Measurements from ENCODE around the gene PPP1R13L. TPM values are rescaled to one million over a fixed set of nuclear protein-coding genes. Genes with fewer than 3 reads are reported as not detected.

The PPP1R13L gene
- total RNA-seq, 1 donor from 2014 or later: 56.7 TPM

DNA sequence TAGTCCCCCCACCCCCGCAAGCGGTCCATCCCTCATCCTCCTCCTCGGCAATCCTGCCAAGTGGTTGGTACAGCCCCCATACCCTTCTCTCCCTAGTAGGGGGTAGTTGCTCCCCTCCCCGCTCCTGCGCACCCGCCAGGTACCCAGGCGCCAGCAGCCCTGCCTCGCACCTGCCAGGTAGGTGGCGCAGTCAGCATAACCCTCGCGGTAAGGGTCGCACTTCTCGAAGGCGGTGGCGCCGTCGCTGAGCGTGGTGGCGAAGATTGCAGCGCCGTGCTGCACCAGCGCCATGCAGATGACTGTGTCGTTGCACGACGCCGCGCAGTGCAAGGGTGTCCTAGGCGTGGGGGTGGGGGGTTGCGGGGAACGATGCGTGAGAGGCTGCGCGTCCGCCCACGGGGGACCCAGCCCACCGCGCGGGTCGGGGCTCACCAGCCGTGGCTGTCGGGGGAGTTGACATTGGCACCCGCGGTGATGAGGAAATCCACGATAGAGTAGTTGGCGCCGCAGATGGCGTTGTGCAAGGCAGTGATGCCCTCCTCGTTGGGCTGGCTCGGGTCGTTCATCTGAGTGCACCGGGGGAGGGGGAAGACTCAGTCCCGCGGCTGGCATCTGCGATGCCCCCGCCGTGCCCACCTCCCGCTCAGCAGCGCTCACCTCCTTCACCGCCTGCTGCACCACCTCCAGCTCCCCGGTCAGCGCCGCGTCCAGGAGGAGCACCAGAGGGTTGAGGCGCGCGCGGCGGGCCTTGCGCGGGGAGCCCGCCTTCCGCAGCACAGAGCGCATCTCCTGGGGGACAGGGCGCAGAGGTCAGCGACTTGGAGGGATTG, 19.3 kb downstream of the PPP1R13L start:
- Histone ChIP-seq H3K27me3 (ENCODE audit: insufficient read depth, low read length) (peaks cover 10% of the 10 kb centered on the region), H3K4me2 (ENCODE audit: low read length) (peak overlapping the region; percentile 72), H3K79me2 (ENCODE audit: insufficient read depth, low read length) (no peaks in the 10 kb centered on the region), H3K4me1 (ENCODE audit: insufficient read depth, low read length) (peaks cover 11% of the 10 kb centered on the region), H4K20me1 (ENCODE audit: insufficient read depth, low read length) (no peaks in the 10 kb centered on the region), H3K27ac (ENCODE audit: low read depth, low read length) (no peak overlapping the region), H2AFZ (ENCODE audit: low read depth, low read length) (peak overlapping the region; percentile 52), H3K36me3 (ENCODE audit: insufficient read depth, low read length) (no peaks in the 10 kb centered on the region), H3K9me3 (ENCODE audit: insufficient read depth, low read depth, low read length) (no peaks in the 10 kb centered on the region), H3K4me3 (ENCODE audit: insufficient read depth, low read depth, low read length) (no peak overlapping the region), H3K9ac (ENCODE audit: low read length) (no peak overlapping the region)
- FAIRE-seq (no peak), DNase-seq (ENCODE audit: low read depth) (no peak)
- Mint-ChIP-seq H3K27me3 (ENCODE audit: low read depth, unreplicated experiment) (peaks cover 9% of the 10 kb centered on the region), H3K4me3 (ENCODE audit: unreplicated experiment) (no peak overlapping the region), H3K36me3 (ENCODE audit: low read depth, unreplicated experiment) (peaks cover 12% of the 10 kb centered on the region), H3K9me3 (ENCODE audit: unreplicated experiment) (no peaks in the 10 kb centered on the region), H3K27ac (ENCODE audit: unreplicated experiment) (no peak overlapping the region), H3K4me1 (ENCODE audit: low read depth, unreplicated experiment) (no peaks in the 10 kb centered on the region)
- no peak for TF ChIP-seq EZH2 (IDR thresholded peaks at IDR 0.05; ENCODE audit: insufficient read depth, low read length)
- TF ChIP-seq, protein P1, sequence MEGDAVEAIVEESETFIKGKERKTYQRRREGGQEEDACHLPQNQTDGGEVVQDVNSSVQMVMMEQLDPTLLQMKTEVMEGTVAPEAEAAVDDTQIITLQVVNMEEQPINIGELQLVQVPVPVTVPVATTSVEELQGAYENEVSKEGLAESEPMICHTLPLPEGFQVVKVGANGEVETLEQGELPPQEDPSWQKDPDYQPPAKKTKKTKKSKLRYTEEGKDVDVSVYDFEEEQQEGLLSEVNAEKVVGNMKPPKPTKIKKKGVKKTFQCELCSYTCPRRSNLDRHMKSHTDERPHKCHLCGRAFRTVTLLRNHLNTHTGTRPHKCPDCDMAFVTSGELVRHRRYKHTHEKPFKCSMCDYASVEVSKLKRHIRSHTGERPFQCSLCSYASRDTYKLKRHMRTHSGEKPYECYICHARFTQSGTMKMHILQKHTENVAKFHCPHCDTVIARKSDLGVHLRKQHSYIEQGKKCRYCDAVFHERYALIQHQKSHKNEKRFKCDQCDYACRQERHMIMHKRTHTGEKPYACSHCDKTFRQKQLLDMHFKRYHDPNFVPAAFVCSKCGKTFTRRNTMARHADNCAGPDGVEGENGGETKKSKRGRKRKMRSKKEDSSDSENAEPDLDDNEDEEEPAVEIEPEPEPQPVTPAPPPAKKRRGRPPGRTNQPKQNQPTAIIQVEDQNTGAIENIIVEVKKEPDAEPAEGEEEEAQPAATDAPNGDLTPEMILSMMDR (IDR thresholded peaks at IDR 0.05; ENCODE audit: insufficient read depth, low read depth, low read length): no peak

DNA sequence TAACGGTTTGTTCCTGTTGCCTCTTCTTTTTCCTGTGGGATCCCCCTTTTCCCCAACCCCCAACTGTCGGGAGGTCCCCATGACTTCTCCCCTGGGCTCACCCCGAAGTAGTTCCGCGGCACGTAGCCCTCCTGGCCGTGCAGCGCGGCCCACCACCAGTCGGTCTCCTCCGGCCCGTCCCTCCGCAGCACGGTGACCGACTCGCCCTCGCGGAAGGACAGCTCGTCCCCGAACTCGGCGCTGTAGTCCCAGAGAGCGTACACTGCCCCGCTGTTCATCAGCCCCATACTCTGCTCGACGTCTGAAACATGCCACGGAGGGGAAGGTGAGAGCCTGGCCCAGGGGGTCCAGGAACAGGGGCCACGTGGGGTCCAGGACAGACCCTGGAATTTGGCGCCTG, 22.4 kb downstream of the PPP1R13L start:
- Mint-ChIP-seq H3K4me1 (ENCODE audit: low read depth, unreplicated experiment) (no peaks in the 10 kb centered on the region), H3K27ac (ENCODE audit: unreplicated experiment) (no peak overlapping the region), H3K36me3 (ENCODE audit: low read depth, unreplicated experiment) (peaks cover 13% of the 10 kb centered on the region), H3K9me3 (ENCODE audit: unreplicated experiment) (no peaks in the 10 kb centered on the region), H3K4me3 (ENCODE audit: unreplicated experiment) (no peak overlapping the region), H3K27me3 (ENCODE audit: low read depth, unreplicated experiment) (peaks cover 6% of the 10 kb centered on the region)
- Histone ChIP-seq H3K27ac (ENCODE audit: low read depth, low read length) (no peak overlapping the region), H3K9me3 (ENCODE audit: insufficient read depth, low read depth, low read length) (no peaks in the 10 kb centered on the region), H3K4me3 (ENCODE audit: insufficient read depth, low read depth, low read length) (no peak overlapping the region), H3K4me2 (ENCODE audit: low read length) (no peak overlapping the region), H3K27me3 (ENCODE audit: insufficient read depth, low read length) (peaks cover 10% of the 10 kb centered on the region), H3K9ac (ENCODE audit: low read length) (no peak overlapping the region), H2AFZ (ENCODE audit: low read depth, low read length) (no peak overlapping the region), H3K36me3 (ENCODE audit: insufficient read depth, low read length) (no peaks in the 10 kb centered on the region), H3K79me2 (ENCODE audit: insufficient read depth, low read length) (no peaks in the 10 kb centered on the region), H3K4me1 (ENCODE audit: insufficient read depth, low read length) (peaks cover 17% of the 10 kb centered on the region), H4K20me1 (ENCODE audit: insufficient read depth, low read length) (no peaks in the 10 kb centered on the region)
- DNase-seq (ENCODE audit: low read depth) (no peak), FAIRE-seq (no peak)
- TF ChIP-seq, protein P1 (IDR thresholded peaks at IDR 0.05; ENCODE audit: insufficient read depth, low read depth, low read length): no peak

DNA sequence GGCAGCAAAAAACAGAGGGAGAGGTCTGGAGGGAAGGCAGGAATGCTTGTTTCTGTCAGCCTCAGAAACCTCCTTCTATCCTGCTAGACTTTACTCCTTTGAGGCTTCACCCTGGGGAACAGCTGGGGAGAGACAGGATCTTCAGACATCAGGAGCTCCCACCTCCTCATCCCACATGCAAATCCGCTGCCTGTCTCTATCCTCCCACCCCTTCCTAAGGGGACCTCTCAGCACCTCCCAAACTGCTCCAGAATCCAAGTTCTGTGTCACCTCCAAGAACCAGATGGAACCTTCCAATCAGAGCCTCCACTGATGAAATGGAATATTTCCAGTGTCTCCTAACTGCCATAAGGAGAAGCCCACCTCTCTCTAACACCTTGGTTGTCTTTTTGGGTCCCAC, 24.8 kb downstream of the PPP1R13L start:
- no peak overlapping the region for H3K4me3 ChIP-seq (ENCODE audit: insufficient read depth, low read depth, low read length)
- DNase-seq (ENCODE audit: low read depth) (no peak), FAIRE-seq (no peak)
- peaks cover 2% of the 10 kb centered on the region for H3K27me3 ChIP-seq (ENCODE audit: insufficient read depth, low read length)
- no peaks in the 10 kb centered on the region for H3K9me3 ChIP-seq (ENCODE audit: insufficient read depth, low read depth, low read length)
- Mint-ChIP-seq H3K9me3 (ENCODE audit: unreplicated experiment) (no peaks in the 10 kb centered on the region), H3K36me3 (ENCODE audit: low read depth, unreplicated experiment) (peaks cover 10% of the 10 kb centered on the region), H3K27me3 (ENCODE audit: low read depth, unreplicated experiment) (peaks cover 3% of the 10 kb centered on the region), H3K27ac (ENCODE audit: unreplicated experiment) (no peak overlapping the region), H3K4me3 (ENCODE audit: unreplicated experiment) (peak overlapping the region; percentile 8), H3K4me1 (ENCODE audit: low read depth, unreplicated experiment) (no peaks in the 10 kb centered on the region)
- H2AFZ ChIP-seq (ENCODE audit: low read depth, low read length): no peak overlapping the region
- no peaks in the 10 kb centered on the region for H3K79me2 ChIP-seq (ENCODE audit: insufficient read depth, low read length)
- peaks cover 12% of the 10 kb centered on the region for H3K4me1 ChIP-seq (ENCODE audit: insufficient read depth, low read length)
- peak overlapping the region; percentile 1 for H3K9ac ChIP-seq (ENCODE audit: low read length)
- no peaks in the 10 kb centered on the region for H3K36me3 ChIP-seq (ENCODE audit: insufficient read depth, low read length)
- no peak overlapping the region for H3K4me2 ChIP-seq (ENCODE audit: low read length)
- no peak overlapping the region for H3K27ac ChIP-seq (ENCODE audit: low read depth, low read length)
- TF ChIP-seq, protein P1 (IDR thresholded peaks at IDR 0.05; ENCODE audit: insufficient read depth, low read depth, low read length): no peak
- TF ChIP-seq EZH2 (IDR thresholded peaks at IDR 0.05; ENCODE audit: insufficient read depth, low read length): no peak
- H4K20me1 ChIP-seq (ENCODE audit: insufficient read depth, low read length): no peaks in the 10 kb centered on the region

Data from astrocyte (in vitro differentiated cells and primary cell).